Activated CD4-positive, alpha-beta T cell treated with anti-CD3 and anti-CD28 coated beads, Interleukin-2, amount 50 U/mL, for 4 hours (primary cell): ENCODE results near the gene BABAM2.
"Not testable (repeated sequence)": the region's sequence is repeated elsewhere in the genome, so short reads cannot be mapped to it uniquely, and the experiment has no call there.

ENCODE experiments used
- DNase-seq, 2 experiments: peaks; one replicate each; pipeline ENCODE4 v3.0.0-alpha.2; 2020

BABAM2 gene

DNA sequence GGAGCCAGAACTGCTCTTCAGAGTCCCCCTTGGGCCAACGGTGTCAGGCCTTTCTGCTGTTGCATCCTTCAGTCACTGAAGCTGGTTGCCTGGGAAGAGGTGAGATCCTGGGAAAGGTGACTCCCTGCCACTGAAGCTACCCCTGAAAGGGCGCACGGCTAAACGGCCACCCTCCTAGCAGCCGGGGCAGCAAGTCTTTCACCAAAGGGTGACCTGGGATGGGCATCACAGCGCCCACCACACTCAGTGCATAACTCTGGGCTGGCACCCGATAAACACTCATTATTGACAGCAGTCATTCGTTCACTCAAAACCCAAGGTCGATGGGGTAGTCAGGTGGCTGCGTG is 475.6 kb downstream of the BABAM2 start:
- DNase-seq: no peak

- DNase-seq: peak in 1 of 2 experiments; percentile 36
Observed at GRCh38 chr2:28366496-28367282, 476.2 kb downstream of the BABAM2 start.

GRCh38 chr2:28367667-28368356 is 477.3 kb downstream of the BABAM2 start:
- no peak for DNase-seq

GRCh38 chr2:28368357-28368798 is 477.8 kb downstream of the BABAM2 start:
- no peak for DNase-seq

- DNase-seq: no peak
Observed at GRCh38 chr2:28369358-28369757, 478.8 kb downstream of the BABAM2 start.

GRCh38 chr2:28370354-28370753 is 479.8 kb downstream of the BABAM2 start:
- DNase-seq: no peak

DNA sequence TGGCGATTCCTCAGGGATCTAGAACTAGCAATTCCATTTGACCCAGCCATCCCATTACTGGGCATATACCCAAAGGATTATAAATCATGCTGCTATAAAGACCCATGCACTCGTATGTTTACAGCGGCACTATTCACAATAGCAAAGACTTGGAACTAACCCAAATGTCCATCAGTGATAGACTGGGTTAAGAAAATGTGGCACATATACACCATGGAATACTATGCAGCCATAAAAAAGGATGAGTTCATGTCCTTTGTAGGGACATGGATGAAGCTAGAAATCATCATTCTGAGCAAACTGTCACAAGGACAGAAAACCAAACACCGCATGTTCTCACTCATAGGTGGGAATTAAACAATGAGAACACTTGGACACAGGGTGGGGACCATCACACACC is 481.2 kb downstream of the BABAM2 start:
- not testable (repeated sequence) for DNase-seq

DNA sequence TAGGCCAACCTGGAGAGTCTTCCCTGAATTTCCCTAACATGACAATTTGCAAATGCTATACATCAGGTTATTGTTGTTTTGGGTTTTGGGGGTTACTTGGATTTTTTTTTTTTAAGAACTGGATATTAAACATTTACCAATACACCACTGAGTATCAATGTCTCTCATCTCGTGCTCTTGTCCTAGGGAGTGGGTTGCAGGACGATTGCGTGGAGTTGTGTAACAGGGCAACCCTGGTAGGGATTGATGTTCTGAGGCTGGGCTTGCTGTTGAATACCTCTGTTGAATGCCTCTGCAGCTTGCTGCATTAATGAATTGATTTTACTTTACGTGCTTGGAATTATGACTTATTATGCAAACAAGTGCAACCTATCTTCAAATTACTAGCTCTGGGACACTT is 483.3 kb downstream of the BABAM2 start:
- no peak for DNase-seq

GRCh38 chr2:28374331-28374730 is 483.8 kb downstream of the BABAM2 start:
- DNase-seq: no peak

DNA sequence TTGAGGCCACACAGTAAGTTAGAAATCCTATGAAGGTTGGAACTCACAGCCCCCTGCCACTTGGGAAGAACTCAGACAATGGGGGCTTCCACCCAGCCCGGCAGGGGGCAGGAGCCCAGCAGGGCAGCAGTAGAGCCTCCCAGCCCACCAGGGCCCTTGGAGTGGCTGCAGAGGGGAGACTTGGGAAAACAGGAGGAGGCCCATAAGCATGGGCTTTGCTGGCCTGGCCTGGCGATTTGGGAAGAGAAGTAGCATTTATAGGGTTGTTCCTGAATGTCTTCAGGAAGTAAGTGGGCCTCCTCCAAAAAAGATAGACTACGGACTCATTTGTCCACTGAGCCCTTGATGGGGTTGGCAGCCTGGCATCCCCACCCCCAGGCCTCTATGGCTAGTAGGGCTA is 484.7 kb downstream of the BABAM2 start:
- no peak for DNase-seq

DNA sequence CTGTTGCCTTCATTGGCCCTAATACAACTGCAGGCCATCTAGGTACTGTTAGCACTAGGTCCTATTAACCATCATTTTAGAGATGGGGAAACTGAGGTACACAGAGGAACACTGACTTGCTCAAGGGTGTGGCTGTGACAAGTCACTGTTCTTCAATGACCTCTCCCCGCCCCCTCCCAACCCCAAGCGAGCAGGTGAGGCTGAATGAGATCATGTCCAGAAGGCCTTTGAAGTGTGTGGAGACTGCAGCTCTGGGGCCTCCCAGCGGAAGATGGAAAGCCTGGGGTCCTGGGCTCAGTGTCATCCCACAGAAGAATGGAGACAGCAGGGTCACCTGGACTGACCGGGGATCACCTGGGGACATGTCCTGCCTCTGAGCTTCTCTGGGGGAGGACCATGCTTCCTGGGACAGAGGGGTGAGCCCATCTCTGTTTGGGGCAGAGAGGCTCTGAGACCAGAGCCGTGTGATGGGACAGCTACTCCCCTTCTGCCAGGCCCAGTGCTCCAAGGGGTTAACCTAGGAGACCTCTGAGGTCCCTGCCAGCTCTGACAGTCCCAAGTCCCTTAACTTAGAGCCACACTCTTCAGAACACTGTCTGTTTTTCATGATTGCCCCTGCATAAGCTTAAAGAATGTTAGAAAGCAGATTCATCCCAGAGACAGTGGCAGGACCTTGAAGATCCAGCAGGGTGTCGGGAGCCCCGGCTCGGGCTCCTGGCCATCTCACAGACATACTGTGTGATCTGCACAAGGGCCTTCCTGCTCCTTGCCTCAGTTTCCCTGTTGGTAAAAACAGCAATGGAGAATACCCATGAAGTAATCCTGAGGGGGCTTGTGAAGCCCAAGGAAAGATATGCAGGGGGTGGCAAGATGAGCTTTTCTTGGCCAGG is 485.5 kb downstream of the BABAM2 start:
- DNase-seq: no peak

GRCh38 chr2:28377195-28377816 is 486.8 kb downstream of the BABAM2 start:
- DNase-seq: no peak

- no peak for DNase-seq
Observed at GRCh38 chr2:28377984-28378678, 487.6 kb downstream of the BABAM2 start.

GRCh38 chr2:28378679-28379584 is 488.4 kb downstream of the BABAM2 start:
- DNase-seq: no peak

GRCh38 chr2:28380219-28380618 is 489.7 kb downstream of the BABAM2 start:
- no peak for DNase-seq

DNA sequence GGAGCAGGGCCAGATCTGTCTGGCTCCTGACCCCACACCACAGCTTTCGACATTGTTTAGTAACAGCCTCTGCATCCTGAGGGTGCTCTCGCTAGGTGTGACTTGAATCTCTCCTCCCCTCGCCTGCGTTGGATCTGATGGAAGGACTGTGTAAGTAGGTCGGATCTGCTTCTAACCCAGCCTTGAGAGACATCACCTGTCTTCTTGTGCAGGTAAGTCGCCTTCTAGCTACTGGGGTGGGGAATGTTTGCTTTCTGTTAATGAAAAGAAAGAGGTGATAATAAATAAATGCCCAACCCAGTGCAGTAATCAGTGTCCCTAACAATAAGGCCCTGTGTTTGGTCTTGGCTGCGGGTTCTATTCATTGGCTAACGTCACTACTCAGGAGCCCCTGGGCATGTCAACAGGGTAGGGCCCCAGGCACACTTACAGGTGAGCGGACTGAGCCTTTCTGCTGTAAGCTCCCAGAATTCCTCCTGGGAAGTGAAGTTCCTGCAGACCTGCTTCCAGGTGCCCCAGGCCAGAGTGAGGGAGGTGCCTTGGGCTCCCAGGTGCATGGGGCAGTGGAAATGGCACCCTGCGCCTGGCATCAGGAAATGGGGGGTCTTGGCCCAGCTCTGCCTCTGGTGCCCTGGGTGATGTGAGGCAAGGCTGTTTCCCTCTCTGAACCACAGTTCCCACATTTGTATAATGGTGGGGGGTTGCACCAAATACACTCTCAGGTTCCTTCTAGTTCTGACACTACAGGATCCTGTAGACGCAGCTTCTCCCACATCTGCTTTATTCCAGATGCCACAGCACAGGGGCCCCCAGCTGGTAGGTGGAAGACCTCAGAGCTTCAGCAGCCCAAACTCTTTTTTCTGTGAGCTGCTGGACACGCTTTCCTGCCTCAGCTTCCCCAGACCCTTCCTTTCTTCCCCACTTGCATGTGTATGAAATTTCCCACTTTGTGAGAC is 491.0 kb downstream of the BABAM2 start:
- DNase-seq: no peak

DNA sequence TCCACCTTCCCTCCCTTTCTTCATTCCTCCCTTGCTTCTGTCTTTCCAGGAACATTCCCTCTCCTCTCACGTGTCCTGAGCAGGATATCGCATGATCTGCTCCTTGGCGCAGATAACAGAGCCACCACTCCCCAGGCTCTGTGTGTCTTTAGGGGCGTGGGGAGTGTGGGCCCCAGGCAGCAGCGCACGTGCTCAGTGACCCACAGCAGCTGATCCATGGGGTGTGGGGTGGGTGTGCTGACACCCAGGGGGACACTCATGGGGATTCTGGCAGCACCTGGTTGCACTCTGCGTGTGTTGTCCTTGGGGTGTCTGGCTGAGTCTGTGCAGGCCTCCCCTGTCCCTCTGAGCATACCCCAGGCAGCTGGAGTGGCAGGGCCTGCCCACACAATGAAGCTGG is 492.2 kb downstream of the BABAM2 start:
- no peak for DNase-seq

GRCh38 chr2:28387082-28387960 is 496.8 kb downstream of the BABAM2 start:
- DNase-seq: no peak
